DND-41 (cell line): ENCODE data around the gene GYPC.
A peak's percentile ranks its signal among the peaks of the same experiment; 100 is the strongest.

Experiments used
- ATAC-seq: fragments of 200-7000 bp; cut with Tn5 transposase; 3 replicates; pipeline ENCODE4 v1.9.1; 2021; ENCODE audit warnings: low read depth; ENCODE audit not compliant: insufficient read depth
- DNase-seq: peaks from one replicate; pipeline ENCODE4 v3.0.0-alpha.2; 2020
- H2AFZ ChIP-seq: 2 replicates; pipeline ENCODE4 v1.6.0; 2012; ENCODE audit warnings: low read depth, low read length
- H3K27ac ChIP-seq: 2 replicates; pipeline ENCODE4 v1.5.1; 2012; ENCODE audit warnings: low read length, inconsistent platforms
- H3K27me3 ChIP-seq: fragments of 200-600 bp; sonication (generic); 2 replicates; pipeline ENCODE4 v1.6.0; 2012; ENCODE audit warnings: low read length, mild to moderate bottlenecking, inconsistent platforms; ENCODE audit not compliant: insufficient read depth, poor library complexity
- H3K36me3 ChIP-seq: 2 replicates; pipeline ENCODE4 v1.5.1; 2012; ENCODE audit warnings: low read length, inconsistent platforms; ENCODE audit not compliant: insufficient read depth
- H3K4me1 ChIP-seq: 2 replicates; pipeline ENCODE4 v1.5.1; 2012; ENCODE audit warnings: mild to moderate bottlenecking, low read length; ENCODE audit not compliant: insufficient read depth
- H3K4me2 ChIP-seq: 2 replicates; pipeline ENCODE4 v1.6.0; 2012; ENCODE audit warnings: mild to moderate bottlenecking, moderate library complexity, low read length, inconsistent platforms; ENCODE audit not compliant: insufficient read depth
- H3K4me3 ChIP-seq, 2 experiments: fragments of 200-600 bp in 1 of 2; shearing (Covaris generic) in 1 of 2; 2 replicates each; pipeline ENCODE4 v1.5.1; 2012 to 2016; ENCODE audit warnings: inconsistent platforms in 2 of 2, low read length in 2 of 2, mild to moderate bottlenecking in 2 of 2, low read depth in 1 of 2, moderate library complexity in 1 of 2
- H3K79me2 ChIP-seq: 2 replicates; pipeline ENCODE4 v1.6.0; 2012; ENCODE audit warnings: low read length, inconsistent platforms; ENCODE audit not compliant: insufficient read depth
- H3K9ac ChIP-seq: 2 replicates; pipeline ENCODE4 v1.6.0; 2012; ENCODE audit warnings: low read depth, mild to moderate bottlenecking, inconsistent platforms, low read length, moderate library complexity
- H3K9me3 ChIP-seq: 2 replicates; pipeline ENCODE4 v1.5.1; 2012; ENCODE audit warnings: low read length, moderate library complexity, mild to moderate bottlenecking, inconsistent platforms; ENCODE audit not compliant: insufficient read depth, severe bottlenecking
- H4K20me1 ChIP-seq: 2 replicates; pipeline ENCODE4 v1.6.0; 2012; ENCODE audit warnings: low read length; ENCODE audit not compliant: insufficient read depth
- EZH2 ChIP-seq: IDR thresholded peaks from 3 replicates; pipeline ENCODE4 v1.6.1; 2012; ENCODE audit warnings: borderline replicate concordance, low read depth, mild to moderate bottlenecking, moderate library complexity, low read length, inconsistent platforms; ENCODE audit not compliant: severe bottlenecking
- TF ChIP-seq, protein P1 (sequence below): IDR thresholded peaks from 2 replicates; pipeline ENCODE4 v1.5.1; 2012; ENCODE audit warnings: borderline replicate concordance, low read length, moderate library complexity, mild to moderate bottlenecking; ENCODE audit not compliant: poor library complexity, severe bottlenecking; ENCODE audit errors: extremely low read depth

Gene GYPC

DNA sequence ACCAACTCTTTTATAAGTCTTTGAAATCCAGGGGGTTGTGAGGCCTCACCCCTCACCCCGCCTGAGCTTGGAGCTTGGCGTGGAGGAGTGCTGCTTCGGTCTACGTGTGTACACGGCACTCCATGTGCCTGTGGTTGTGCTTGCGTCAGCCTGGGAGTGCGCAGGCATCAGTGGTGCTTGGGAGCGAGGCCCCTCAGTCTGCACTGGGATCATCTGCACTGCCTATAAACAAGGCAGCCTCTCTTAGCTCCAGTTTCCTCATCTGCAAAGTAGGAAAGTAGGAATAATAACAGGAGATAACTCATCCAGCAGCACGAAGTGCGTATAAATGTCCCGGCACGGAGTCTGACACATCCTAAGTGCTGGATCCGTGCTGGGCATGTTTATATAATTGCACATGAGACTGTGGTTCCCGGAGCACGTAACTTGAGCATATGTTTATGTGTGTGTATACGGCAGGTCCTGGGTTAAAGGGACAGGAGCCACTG is 1.2 kb downstream of the GYPC start:
- Histone ChIP-seq H3K4me1 (peaks cover 22% of the 10 kb centered on the region), H3K4me3 (peak overlapping the region in 1 of 2 experiments; percentile 59; a peak in 3 of 4 replicates), H3K4me2 (peak overlapping the region; percentile 64), H3K27ac (peak overlapping the region; percentile 58), H3K9ac (peak overlapping the region; percentile 57), H4K20me1 (no peaks in the 10 kb centered on the region), H3K79me2 (no peaks in the 10 kb centered on the region), H3K27me3 (peaks cover 19% of the 10 kb centered on the region), H2AFZ (peak overlapping the region; percentile 69), H3K9me3 (no peaks in the 10 kb centered on the region), H3K36me3 (no peaks in the 10 kb centered on the region)
- ATAC-seq (peak; percentile 62), DNase-seq (peak; percentile 58)
- TF ChIP-seq, protein P1, sequence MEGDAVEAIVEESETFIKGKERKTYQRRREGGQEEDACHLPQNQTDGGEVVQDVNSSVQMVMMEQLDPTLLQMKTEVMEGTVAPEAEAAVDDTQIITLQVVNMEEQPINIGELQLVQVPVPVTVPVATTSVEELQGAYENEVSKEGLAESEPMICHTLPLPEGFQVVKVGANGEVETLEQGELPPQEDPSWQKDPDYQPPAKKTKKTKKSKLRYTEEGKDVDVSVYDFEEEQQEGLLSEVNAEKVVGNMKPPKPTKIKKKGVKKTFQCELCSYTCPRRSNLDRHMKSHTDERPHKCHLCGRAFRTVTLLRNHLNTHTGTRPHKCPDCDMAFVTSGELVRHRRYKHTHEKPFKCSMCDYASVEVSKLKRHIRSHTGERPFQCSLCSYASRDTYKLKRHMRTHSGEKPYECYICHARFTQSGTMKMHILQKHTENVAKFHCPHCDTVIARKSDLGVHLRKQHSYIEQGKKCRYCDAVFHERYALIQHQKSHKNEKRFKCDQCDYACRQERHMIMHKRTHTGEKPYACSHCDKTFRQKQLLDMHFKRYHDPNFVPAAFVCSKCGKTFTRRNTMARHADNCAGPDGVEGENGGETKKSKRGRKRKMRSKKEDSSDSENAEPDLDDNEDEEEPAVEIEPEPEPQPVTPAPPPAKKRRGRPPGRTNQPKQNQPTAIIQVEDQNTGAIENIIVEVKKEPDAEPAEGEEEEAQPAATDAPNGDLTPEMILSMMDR, result no peak
- TF ChIP-seq EZH2, result no peak

DNA sequence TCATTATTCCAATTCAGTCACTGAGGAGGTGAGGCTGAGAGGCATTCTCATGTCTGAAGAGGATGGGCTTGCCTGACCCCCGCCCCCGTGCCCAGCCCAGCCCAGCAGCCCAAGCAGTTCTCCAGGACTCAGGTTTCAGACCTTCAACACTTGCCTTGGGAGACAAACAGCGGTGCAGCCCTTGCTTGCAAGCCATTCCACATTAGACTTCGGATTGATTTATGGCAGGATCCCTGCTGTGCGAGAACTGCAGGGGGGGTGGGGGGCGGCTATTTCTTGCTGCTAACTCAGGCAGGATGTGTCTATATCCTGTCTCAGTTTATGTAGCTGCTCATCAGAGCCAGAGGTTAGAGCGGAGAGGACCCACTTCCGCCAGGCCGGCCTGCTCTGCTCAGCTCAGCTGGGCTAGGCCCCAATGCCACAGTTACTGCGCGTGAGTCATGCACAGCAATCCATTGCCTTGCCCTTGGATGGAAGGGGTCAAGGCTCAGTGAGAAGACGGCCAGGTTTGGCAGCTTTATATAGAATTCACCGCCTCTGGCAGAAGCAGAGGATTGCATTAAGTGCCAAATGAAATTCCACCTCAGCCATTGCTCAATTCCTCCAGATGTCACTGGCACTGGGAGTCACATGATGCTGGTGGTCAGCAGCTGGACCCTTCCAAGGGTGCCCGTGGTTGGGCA is 1.8 kb downstream of the GYPC start:
- H3K4me2 ChIP-seq, result peak overlapping the region; percentile 64
- H3K27me3 ChIP-seq, result peaks cover 19% of the 10 kb centered on the region
- H4K20me1 ChIP-seq, result no peaks in the 10 kb centered on the region
- ATAC-seq (peak; percentile 88), DNase-seq (peak; percentile 83)
- peak overlapping the region; percentile 57 for H3K9ac ChIP-seq
- H3K79me2 ChIP-seq, result no peaks in the 10 kb centered on the region
- H3K9me3 ChIP-seq, result no peaks in the 10 kb centered on the region
- H3K36me3 ChIP-seq, result no peaks in the 10 kb centered on the region
- H3K4me3 ChIP-seq, result peak overlapping the region in 1 of 2 experiments; percentile 59; a peak in 2 of 4 replicates
- no peak overlapping the region for H2AFZ ChIP-seq
- TF ChIP-seq, protein P1, result no peak
- no peak for TF ChIP-seq EZH2
- peaks cover 22% of the 10 kb centered on the region for H3K4me1 ChIP-seq
- peak overlapping the region; percentile 64 for H3K27ac ChIP-seq

DNA sequence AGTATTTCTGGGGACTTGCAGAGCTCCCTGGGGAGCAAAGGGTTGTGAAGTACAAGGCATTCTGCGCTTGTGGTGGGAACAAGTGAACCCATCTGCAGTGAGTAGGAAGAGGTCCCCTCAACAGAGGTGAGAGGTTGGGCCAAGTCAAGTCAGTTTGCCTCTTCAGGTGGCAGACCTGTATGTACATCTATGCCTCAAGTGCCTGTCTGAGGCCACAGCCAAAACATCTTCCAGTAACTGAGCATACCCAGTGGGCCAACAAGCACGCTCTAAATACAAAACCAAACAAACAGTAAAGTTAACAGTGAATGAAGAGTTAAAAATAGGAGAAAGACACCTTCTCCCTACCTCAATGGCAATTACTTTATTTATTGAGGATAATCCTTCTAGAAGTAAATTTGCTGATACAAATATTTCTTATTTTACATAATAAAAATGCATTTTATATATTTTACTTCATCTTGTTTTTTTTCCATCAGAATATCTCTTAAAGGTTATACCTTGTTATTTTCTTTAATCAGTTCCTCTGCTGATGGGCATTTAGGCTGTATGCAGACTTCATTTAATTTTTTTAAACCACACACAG is 2.5 kb downstream of the GYPC start:
- no peak for TF ChIP-seq EZH2
- TF ChIP-seq, protein P1, result no peak
- H3K36me3 ChIP-seq, result no peaks in the 10 kb centered on the region
- H3K4me3 ChIP-seq, result no peak overlapping the region
- no peaks in the 10 kb centered on the region for H4K20me1 ChIP-seq
- ATAC-seq, result 0 out of 3 replicates have a peak, but pooled peaks have one; percentile 13
- peak overlapping the region; percentile 1; the same call in 1 of the 2 replicates for H3K9ac ChIP-seq
- DNase-seq, result peak; percentile 21
- no peak overlapping the region for H2AFZ ChIP-seq
- peaks cover 19% of the 10 kb centered on the region for H3K27me3 ChIP-seq
- H3K4me2 ChIP-seq, result peak overlapping the region; percentile 64
- H3K27ac ChIP-seq, result peak overlapping the region; percentile 64
- H3K4me1 ChIP-seq, result peaks cover 22% of the 10 kb centered on the region
- H3K79me2 ChIP-seq, result no peaks in the 10 kb centered on the region
- no peaks in the 10 kb centered on the region for H3K9me3 ChIP-seq
